ENCODE data around the gene SLC25A1.

Gene SLC25A1

GRCh38 chr22:19178657-19179496 is at the start of gene SLC25A1:
SLC25A1 (minus strand) TSS chr22:19178736; CDS start chr22:19178673, 63 bp downstream.
- peak; percentile 87 for DNase-seq

- DNase-seq, result no peak
Measured at GRCh38 chr22:19228179-19228578, 49.6 kb upstream of the SLC25A1 start.

GRCh38 chr22:19226428-19226827 is 47.9 kb upstream of the SLC25A1 start:
- no peak for DNase-seq

GRCh38 chr22:19225560-19225959 is 47.0 kb upstream of the SLC25A1 start:
- DNase-seq, result no peak

- DNase-seq, result no peak
Measured at GRCh38 chr22:19224985-19225384, 46.4 kb upstream of the SLC25A1 start.

- no peak for DNase-seq
Measured at GRCh38 chr22:19224557-19224956, 46.0 kb upstream of the SLC25A1 start.

GRCh38 chr22:19223617-19224016 is 45.1 kb upstream of the SLC25A1 start:
- DNase-seq, result no peak

- DNase-seq, result no peak
Measured at GRCh38 chr22:19223110-19223509, 44.6 kb upstream of the SLC25A1 start.

- DNase-seq, result no peak
Measured at GRCh38 chr22:19222242-19223005, 43.9 kb upstream of the SLC25A1 start.

GRCh38 chr22:19220867-19221266 is 42.3 kb upstream of the SLC25A1 start:
- no peak for DNase-seq

GRCh38 chr22:19218541-19219233 is 40.2 kb upstream of the SLC25A1 start:
- no peak for DNase-seq

GRCh38 chr22:19216579-19216978 is 38.0 kb upstream of the SLC25A1 start:
- no peak for DNase-seq

- no peak for DNase-seq
Measured at GRCh38 chr22:19215360-19215759, 36.8 kb upstream of the SLC25A1 start.

- no peak for DNase-seq
Measured at GRCh38 chr22:19214078-19214473, 35.5 kb upstream of the SLC25A1 start.

GRCh38 chr22:19213442-19214077 is 35.0 kb upstream of the SLC25A1 start:
- no peak for DNase-seq

GRCh38 chr22:19213001-19213400 is 34.5 kb upstream of the SLC25A1 start:
- DNase-seq, result no peak

- DNase-seq, result no peak
Measured at GRCh38 chr22:19212302-19212870, 33.9 kb upstream of the SLC25A1 start.

- DNase-seq, result no peak
Measured at GRCh38 chr22:19210188-19210587, 31.7 kb upstream of the SLC25A1 start.

- DNase-seq, result no peak
Measured at GRCh38 chr22:19208287-19208847, 29.8 kb upstream of the SLC25A1 start.

- DNase-seq, result no peak
Measured at GRCh38 chr22:19207884-19208283, 29.3 kb upstream of the SLC25A1 start.

GRCh38 chr22:19207401-19207808 is 28.9 kb upstream of the SLC25A1 start:
- DNase-seq, result no peak

- no peak for DNase-seq
Measured at GRCh38 chr22:19206287-19206686, 27.8 kb upstream of the SLC25A1 start.
